Raji (cell line): ENCODE results near the gene ZDHHC9.
A peak's percentile ranks its signal among the peaks of the same experiment; 100 is the strongest.

Source experiments
- POLR2A ChIP-seq: IDR thresholded peaks from 2 replicates; pipeline ENCODE4 v1.6.1; 2011; ENCODE audit warnings: low read depth, low read length, control low read depth; ENCODE audit not compliant: insufficient read depth

ZDHHC9 gene

GRCh38 chrX:129843459-129844306 lies at the start of gene ZDHHC9:
Gene ZDHHC9 (minus strand): TSS chrX:129843886. CDS start chrX:129841945, 1,941 bp downstream.
- TF ChIP-seq POLR2A = peak; percentile 53

- no peak for TF ChIP-seq POLR2A
Observed at GRCh38 chrX:129877401-129877800, 33.7 kb upstream of the ZDHHC9 start.

GRCh38 chrX:129876771-129877305 lies 33.2 kb upstream of the ZDHHC9 start:
- no peak for TF ChIP-seq POLR2A

- no peak for TF ChIP-seq POLR2A
Observed at GRCh38 chrX:129875669-129876068, 32.0 kb upstream of the ZDHHC9 start.

GRCh38 chrX:129872524-129872923 lies 28.8 kb upstream of the ZDHHC9 start:
- TF ChIP-seq POLR2A = no peak

GRCh38 chrX:129846716-129847115 lies 3.0 kb upstream of the ZDHHC9 start:
- TF ChIP-seq POLR2A = no peak

GRCh38 chrX:129845616-129846190 lies 2.0 kb upstream of the ZDHHC9 start:
- no peak for TF ChIP-seq POLR2A

- TF ChIP-seq POLR2A = no peak
Observed at GRCh38 chrX:129843209-129843458, 552 bp downstream of the ZDHHC9 start.

GRCh38 chrX:129842510-129843208 lies 1.0 kb downstream of the ZDHHC9 start:
- no peak for TF ChIP-seq POLR2A

- TF ChIP-seq POLR2A = no peak
Observed at GRCh38 chrX:129840344-129840743, 3.3 kb downstream of the ZDHHC9 start.

- no peak for TF ChIP-seq POLR2A
Observed at GRCh38 chrX:129836827-129837226, 6.9 kb downstream of the ZDHHC9 start.

GRCh38 chrX:129833153-129833990 lies 10.3 kb downstream of the ZDHHC9 start:
- TF ChIP-seq POLR2A = no peak

- no peak for TF ChIP-seq POLR2A
Observed at GRCh38 chrX:129831091-129831885, 12.4 kb downstream of the ZDHHC9 start.

GRCh38 chrX:129830494-129830893 lies 13.2 kb downstream of the ZDHHC9 start:
- no peak for TF ChIP-seq POLR2A
